Liver (tissue), 9 donors: ENCODE measurements around the gene FASN. TPM values are rescaled to one million over a fixed set of nuclear protein-coding genes. Genes with fewer than 3 reads are reported as not detected.
A peak's percentile ranks its signal among the peaks of the same experiment; 100 is the strongest.

Experiments
- DNase-seq: peaks from one replicate; pipeline ENCODE4 v3.0.0-alpha.2; 2017; ENCODE audit warnings: low spot score
- H3K27ac ChIP-seq, 2 donors: one replicate each; pipeline ENCODE4 v1.7.0; 2013; ENCODE audit warnings: inconsistent platforms in 2 of 2, low read length in 2 of 2, control low read depth in 1 of 2, low read depth in 1 of 2, mild to moderate bottlenecking in 1 of 2
- H3K27me3 ChIP-seq, 4 donors: one replicate each; pipeline versions ENCODE4 v1.6.1 to v1.7.0; 2013; ENCODE audit warnings: low read length in 3 of 4, inconsistent platforms in 1 of 4, mild to moderate bottlenecking in 1 of 4, moderate library complexity in 1 of 4; ENCODE audit not compliant: control insufficient read depth in 4 of 4, insufficient read depth in 4 of 4
- H3K36me3 ChIP-seq, 4 donors: one replicate each; pipeline versions ENCODE4 v1.6.1 to v1.7.0; 2013; ENCODE audit warnings: low read length in 3 of 4, mild to moderate bottlenecking in 3 of 4, low read depth in 1 of 4, moderate library complexity in 1 of 4; ENCODE audit not compliant: control insufficient read depth in 4 of 4, insufficient read depth in 3 of 4
- H3K4me1 ChIP-seq, 4 donors: one replicate each; pipeline versions ENCODE4 v1.6.1 to v1.7.0; 2013; ENCODE audit warnings: low read length in 3 of 4, mild to moderate bottlenecking in 3 of 4, moderate library complexity in 1 of 4; ENCODE audit not compliant: control insufficient read depth in 4 of 4, insufficient read depth in 4 of 4
- H3K4me3 ChIP-seq, 3 donors: one replicate each; pipeline versions ENCODE4 v1.6.1 to v1.7.0; 2013; ENCODE audit warnings: low read length in 3 of 3, control low read depth in 1 of 3, low read depth in 1 of 3, mild to moderate bottlenecking in 1 of 3
- H3K9ac ChIP-seq, 2 donors: one replicate each; pipeline ENCODE4 v1.7.0; 2013; ENCODE audit warnings: low read length in 2 of 2, mild to moderate bottlenecking in 2 of 2, moderate library complexity in 2 of 2, control low read depth in 1 of 2, low read depth in 1 of 2
- H3K9me3 ChIP-seq, 4 donors: one replicate each; pipeline versions ENCODE4 v1.6.1 to v1.7.0; 2013; ENCODE audit warnings: low read length in 3 of 4; ENCODE audit not compliant: control insufficient read depth in 4 of 4
- CTCF ChIP-seq: fragments of 150-350 bp; IDR thresholded peaks from 2 replicates; pipeline ENCODE4 v1.5.1; 2017; ENCODE audit warnings: improper control_type of control experiment, low read depth, low read length; ENCODE audit not compliant: missing input control
- FOXA1 ChIP-seq: IDR thresholded peaks from 2 replicates; pipeline ENCODE4 v1.6.1; 2016; ENCODE audit warnings: antibody characterized with exemption
- GABPA ChIP-seq, 2 donors: IDR thresholded peaks in 1 of 2; conservative IDR thresholded peaks in 1 of 2; 2 replicates each; pipeline ENCODE4 v1.6.1; 2016; ENCODE audit warnings: antibody characterized with exemption in 2 of 2, mild to moderate bottlenecking in 1 of 2, moderate library complexity in 1 of 2
- HNF4A ChIP-seq, 2 donors: conservative IDR thresholded peaks; 2 replicates each; pipeline ENCODE4 v1.6.1; 2016; ENCODE audit warnings: antibody characterized with exemption in 2 of 2, mild to moderate bottlenecking in 2 of 2
- HNF4G ChIP-seq: IDR thresholded peaks from 2 replicates; pipeline ENCODE4 v1.6.1; 2016; ENCODE audit warnings: antibody characterized with exemption
- JUND ChIP-seq, 2 donors: IDR thresholded peaks; 2 replicates each; pipeline ENCODE4 v1.6.1; 2016; ENCODE audit warnings: antibody characterized with exemption in 2 of 2
- NR2F2 ChIP-seq: IDR thresholded peaks from 2 replicates; pipeline ENCODE4 v1.6.1; 2016; ENCODE audit warnings: antibody characterized with exemption
- RAD21 ChIP-seq, 2 donors: IDR thresholded peaks; 2 replicates each; pipeline ENCODE4 v1.6.1; 2016; ENCODE audit warnings: antibody characterized with exemption in 2 of 2, mild to moderate bottlenecking in 2 of 2
- RXRA ChIP-seq, 2 donors: IDR thresholded peaks; 2 replicates each; pipeline ENCODE4 v1.6.1; 2017 to 2018; ENCODE audit warnings: antibody characterized with exemption in 2 of 2, mild to moderate bottlenecking in 1 of 2
- SP1 ChIP-seq: IDR thresholded peaks from 2 replicates; pipeline ENCODE4 v1.6.1; 2018; ENCODE audit warnings: antibody characterized with exemption, mild to moderate bottlenecking
- YY1 ChIP-seq: IDR thresholded peaks from 2 replicates; pipeline ENCODE4 v1.6.1; 2016; ENCODE audit warnings: antibody characterized with exemption, mild to moderate bottlenecking
- WGBS: extraction: QIAGEN DNeasy Blood & Tissue Kit; methylation state at CpG from one replicate; pipeline ENCODE4 v1.1.7; 2013; 5-methylcytosine and 5-hydroxymethylcytosine counted together
- polyA plus RNA-seq, 2 donors: library from polyadenylated mRNA; stranded (reverse) in 1 of 2; unstranded in 1 of 2; fragments of 200-250 nt in 1 of 2; fragments of >200 nt in 1 of 2; fragmentation: Nextera tagmentation in 1 of 2; extraction: Ambion mirVana in 1 of 2; gene quantifications; one replicate each; pipeline versions ENCODE4 v1.2.1 to v1.2.3, GENCODE V29; 2013 to 2015
- total RNA-seq, 2 donors: library from RNA; depleted of rRNA; stranded (reverse); fragments of >200 nt; gene quantifications; one replicate each; pipeline ENCODE4 v1.2.3, GENCODE V29; 2014
- TF ChIP-seq, protein P1 (sequence below): IDR thresholded peaks from 2 replicates; pipeline ENCODE4 v1.6.1; 2016; ENCODE audit warnings: antibody characterized with exemption, mild to moderate bottlenecking
- TF ChIP-seq, protein P2 (sequence below): IDR thresholded peaks from 2 replicates; pipeline ENCODE4 v1.6.1; 2016; ENCODE audit warnings: antibody characterized with exemption
- donor health status: healthy.
- donor health status: healthy.
- donor health status: healthy.
- donor health status: healthy.
- donor health status: healthy.

The FASN gene
- 100 to 1,000 TPM; 184 to 229 TPM for total RNA-seq
- 10 to 100 TPM; 53.1 to 75.3 TPM for polyA plus RNA-seq

- H3K4me1 ChIP-seq: peaks cover 30 to 79% (median 54%) of the 10 kb centered on the region in 4 donors
- no peaks in the 10 kb centered on the region for H3K27me3 ChIP-seq
- H3K9ac ChIP-seq: peak within 1 kb of the TSS; percentile 76 to 80
- DNase-seq: peak; percentile 96
- H3K27ac ChIP-seq: peak within 1 kb of the TSS; percentile 96 to 98
- TF ChIP-seq, protein P1, sequence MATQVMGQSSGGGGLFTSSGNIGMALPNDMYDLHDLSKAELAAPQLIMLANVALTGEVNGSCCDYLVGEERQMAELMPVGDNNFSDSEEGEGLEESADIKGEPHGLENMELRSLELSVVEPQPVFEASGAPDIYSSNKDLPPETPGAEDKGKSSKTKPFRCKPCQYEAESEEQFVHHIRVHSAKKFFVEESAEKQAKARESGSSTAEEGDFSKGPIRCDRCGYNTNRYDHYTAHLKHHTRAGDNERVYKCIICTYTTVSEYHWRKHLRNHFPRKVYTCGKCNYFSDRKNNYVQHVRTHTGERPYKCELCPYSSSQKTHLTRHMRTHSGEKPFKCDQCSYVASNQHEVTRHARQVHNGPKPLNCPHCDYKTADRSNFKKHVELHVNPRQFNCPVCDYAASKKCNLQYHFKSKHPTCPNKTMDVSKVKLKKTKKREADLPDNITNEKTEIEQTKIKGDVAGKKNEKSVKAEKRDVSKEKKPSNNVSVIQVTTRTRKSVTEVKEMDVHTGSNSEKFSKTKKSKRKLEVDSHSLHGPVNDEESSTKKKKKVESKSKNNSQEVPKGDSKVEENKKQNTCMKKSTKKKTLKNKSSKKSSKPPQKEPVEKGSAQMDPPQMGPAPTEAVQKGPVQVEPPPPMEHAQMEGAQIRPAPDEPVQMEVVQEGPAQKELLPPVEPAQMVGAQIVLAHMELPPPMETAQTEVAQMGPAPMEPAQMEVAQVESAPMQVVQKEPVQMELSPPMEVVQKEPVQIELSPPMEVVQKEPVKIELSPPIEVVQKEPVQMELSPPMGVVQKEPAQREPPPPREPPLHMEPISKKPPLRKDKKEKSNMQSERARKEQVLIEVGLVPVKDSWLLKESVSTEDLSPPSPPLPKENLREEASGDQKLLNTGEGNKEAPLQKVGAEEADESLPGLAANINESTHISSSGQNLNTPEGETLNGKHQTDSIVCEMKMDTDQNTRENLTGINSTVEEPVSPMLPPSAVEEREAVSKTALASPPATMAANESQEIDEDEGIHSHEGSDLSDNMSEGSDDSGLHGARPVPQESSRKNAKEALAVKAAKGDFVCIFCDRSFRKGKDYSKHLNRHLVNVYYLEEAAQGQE: peak; percentile 21
- TF ChIP-seq YY1 (peak; percentile 95), FOXA1 (no peak), RAD21 (IDR thresholded peaks at IDR 0.05) (peak in 1 of 2 donors; percentile 37), SP1 (peak; percentile 4), CTCF (peak; percentile 31), HNF4A (conservative IDR thresholded peaks at IDR 0.05) (no peak), NR2F2 (no peak), RXRA (IDR thresholded peaks at IDR 0.05) (peak in 1 of 2 donors; percentile 8), GABPA (IDR thresholded peaks at IDR 0.05 in 1 of 2, conservative IDR thresholded peaks at IDR 0.05 in 1 of 2) (no peak)
- H3K9me3 ChIP-seq: no peaks in the 10 kb centered on the region
- H3K4me3 ChIP-seq: peak within 1 kb of the TSS; percentile 53 to 92 (median 69)
- peaks cover 2 to 4% (median 3%) of the 10 kb centered on the region in 4 donors for H3K36me3 ChIP-seq
- WGBS: under 1% methylated on average over 124 of the region's 124 CpGs
These were observed at the start of gene FASN for GRCh38 chr17:82098169-82098938. Gene FASN, minus strand, starts transcription at chr17:82098236. Its CDS starts 1,791 bp downstream, at chr17:82096445.

DNA sequence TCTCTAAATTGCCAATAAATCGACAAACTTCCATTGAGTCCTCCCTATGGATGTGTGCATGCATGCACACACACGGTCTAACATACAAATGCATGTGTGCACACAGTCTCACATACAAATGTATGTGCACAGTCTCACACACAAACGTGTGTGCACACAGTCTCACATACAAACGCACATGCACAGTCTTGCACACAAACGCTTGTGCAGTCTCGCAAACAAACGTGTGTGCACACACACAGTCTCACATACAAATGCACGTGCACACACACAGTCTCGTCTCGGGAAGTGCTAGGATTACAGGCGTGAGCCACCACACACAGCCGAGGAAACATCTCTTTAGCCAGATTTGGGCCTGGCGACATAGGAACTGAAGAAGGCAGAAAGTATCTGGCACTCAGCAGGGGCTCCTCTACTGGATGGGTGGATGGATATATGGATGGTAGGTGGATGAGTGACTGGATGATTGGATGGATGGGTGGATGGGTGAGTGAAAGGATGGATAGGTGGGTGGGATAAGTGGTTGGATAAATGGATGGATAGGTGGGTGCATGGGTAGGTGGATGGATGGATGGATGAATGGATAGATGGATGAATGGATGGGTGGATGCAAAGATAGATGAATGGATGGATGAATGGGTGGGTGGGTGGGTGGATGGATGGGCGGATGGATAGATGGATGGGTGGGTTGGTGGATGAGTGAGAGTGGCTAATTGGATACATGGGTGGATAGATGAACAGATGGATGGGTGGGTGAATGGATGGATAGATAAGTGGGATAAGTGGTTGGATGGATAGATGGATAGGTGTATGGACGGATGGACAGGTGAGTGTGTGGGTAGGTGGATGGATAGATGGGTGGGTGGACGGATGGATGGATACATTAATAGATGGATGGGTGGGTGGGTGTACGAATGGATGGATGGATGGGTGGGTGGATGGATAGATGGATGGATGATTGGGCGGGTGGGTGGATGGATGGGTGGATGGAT lies 48.9 kb upstream of the FASN start:
- Histone ChIP-seq H3K4me3 (no peak overlapping the region), H3K27ac (no peak overlapping the region), H3K4me1 (peaks cover 0 to 9% (median 4%) of the 10 kb centered on the region in 4 donors), H3K9ac (no peak overlapping the region), H3K27me3 (no peaks in the 10 kb centered on the region), H3K9me3 (no peaks in the 10 kb centered on the region), H3K36me3 (no peaks in the 10 kb centered on the region)
- WGBS: 95% methylated on average over 18 of the region's 18 CpGs
- TF ChIP-seq YY1: no peak
- TF ChIP-seq NR2F2: no peak
- TF ChIP-seq, protein P2, sequence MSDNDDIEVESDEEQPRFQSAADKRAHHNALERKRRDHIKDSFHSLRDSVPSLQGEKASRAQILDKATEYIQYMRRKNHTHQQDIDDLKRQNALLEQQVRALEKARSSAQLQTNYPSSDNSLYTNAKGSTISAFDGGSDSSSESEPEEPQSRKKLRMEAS: no peak
- TF ChIP-seq JUND (IDR thresholded peaks at IDR 0.05): no peak
- TF ChIP-seq CTCF: no peak
- TF ChIP-seq, protein P1: no peak
- no peak for TF ChIP-seq HNF4G
- no peak for DNase-seq
